GM12864 (cell line): ENCODE results near the gene TSPAN5.

Experiments
- DNase-seq: peaks from one replicate; pipeline ENCODE4 v3.0.0-alpha.2; 2011; ENCODE audit warnings: low read depth
- H3K4me3 ChIP-seq: 2 replicates; pipeline ENCODE4 v1.5.1; 2011; ENCODE audit warnings: mild to moderate bottlenecking, low read depth, low read length, control low read depth
- CTCF ChIP-seq: IDR thresholded peaks from 2 replicates; pipeline ENCODE4 v1.5.1; 2011; ENCODE audit warnings: low read depth, mild to moderate bottlenecking, moderate library complexity, low read length, control low read depth, inconsistent platforms; ENCODE audit errors: missing control alignments

TSPAN5 gene

GRCh38 chr4:98639108-98639507 is 19.3 kb downstream of the TSPAN5 start:
- no peak overlapping the region for H3K4me3 ChIP-seq
- no peak for DNase-seq
- no peak for TF ChIP-seq CTCF

GRCh38 chr4:98638661-98639060 is 19.8 kb downstream of the TSPAN5 start:
- no peak for DNase-seq
- TF ChIP-seq CTCF, result no peak
- no peak overlapping the region for H3K4me3 ChIP-seq

GRCh38 chr4:98634061-98634460 is 24.4 kb downstream of the TSPAN5 start:
- DNase-seq, result no peak
- no peak for TF ChIP-seq CTCF
- no peak overlapping the region for H3K4me3 ChIP-seq

GRCh38 chr4:98633159-98633558 is 25.3 kb downstream of the TSPAN5 start:
- TF ChIP-seq CTCF, result no peak
- no peak for DNase-seq
- H3K4me3 ChIP-seq, result no peak overlapping the region

GRCh38 chr4:98632258-98632657 is 26.2 kb downstream of the TSPAN5 start:
- no peak for DNase-seq
- no peak for TF ChIP-seq CTCF
- no peak overlapping the region for H3K4me3 ChIP-seq

GRCh38 chr4:98631506-98631905 is 26.9 kb downstream of the TSPAN5 start:
- H3K4me3 ChIP-seq, result no peak overlapping the region
- TF ChIP-seq CTCF, result no peak
- DNase-seq, result no peak

GRCh38 chr4:98630737-98631454 is 27.5 kb downstream of the TSPAN5 start:
- TF ChIP-seq CTCF, result no peak
- no peak for DNase-seq
- no peak overlapping the region for H3K4me3 ChIP-seq
